GM18951 (cell line): ENCODE data around the gene NTF4.
"Not testable (repeated sequence)": the region's sequence is repeated elsewhere in the genome, so short reads cannot be mapped to it uniquely, and the experiment has no call there.

Source experiments
- POLR2A ChIP-seq: IDR thresholded peaks from 4 replicates; pipeline ENCODE4 v1.6.1; 2011; ENCODE audit warnings: mild to moderate bottlenecking; ENCODE audit not compliant: insufficient read length, insufficient read depth; ENCODE audit errors: extremely low read depth
- in situ Hi-C: fragments of 300-500 bp; cut with MboI; formaldehyde crosslinking; loops from one replicate; pipeline ENCODE4 v1.12.0; 2022; ENCODE audit warnings: low sequenced_read_pairs, mixed read lengths, inconsistent platforms; ENCODE audit not compliant: unreplicated experiment

NTF4 gene

GRCh38 chr19:49022116-49022515, 42.5 kb downstream of the NTF4 start:
- in situ Hi-C loops, result no loop called here
- TF ChIP-seq POLR2A, result no peak

GRCh38 chr19:49020931-49021895, 43.4 kb downstream of the NTF4 start:
- TF ChIP-seq POLR2A, result no peak
- in situ Hi-C loops, result no loop called here

GRCh38 chr19:49020342-49020741, 44.3 kb downstream of the NTF4 start:
- in situ Hi-C loops, result no loop called here
- no peak for TF ChIP-seq POLR2A

- in situ Hi-C loops, result no loop called here
- TF ChIP-seq POLR2A, result no peak
These were observed 45.2 kb downstream of the NTF4 start for GRCh38 chr19:49019242-49019932.

GRCh38 chr19:49018388-49019241, 46.0 kb downstream of the NTF4 start:
- in situ Hi-C loops, result not testable (repeated sequence)

GRCh38 chr19:49017666-49018351, 46.8 kb downstream of the NTF4 start:
- in situ Hi-C loops, result no loop called here
- TF ChIP-seq POLR2A, result peak; percentile 29

- in situ Hi-C loops, result no loop called here
These were observed 47.5 kb downstream of the NTF4 start, which contains the start of gene LHB for GRCh38 chr19:49017041-49017665. TSS of gene LHB (minus strand) at chr19:49017091. CDS start at chr19:49017081, 10 bp downstream.

GRCh38 chr19:49016067-49016839, 48.4 kb downstream of the NTF4 start:
- no peak for TF ChIP-seq POLR2A
- in situ Hi-C loops, result no loop called here

More at GRCh38 chr19:49017041-49017665, 47.5 kb downstream of the NTF4 start, which contains the start of gene LHB:
- TF ChIP-seq POLR2A, result no peak

GRCh38 chr19:49014870-49015255, 49.8 kb downstream of the NTF4 start:
- in situ Hi-C loops, result no loop called here
- no peak for TF ChIP-seq POLR2A

GRCh38 chr19:49014123-49014869, 50.3 kb downstream of the NTF4 start:
- in situ Hi-C loops, result no loop called here

GRCh38 chr19:49011194-49011593, 53.4 kb downstream of the NTF4 start:
- TF ChIP-seq POLR2A, result no peak
- in situ Hi-C loops, result no loop called here

More at GRCh38 chr19:49014123-49014869, 50.3 kb downstream of the NTF4 start:
- TF ChIP-seq POLR2A, result no peak
